Hematopoietic multipotent progenitor cell treated with erythropoietin and hydrocortisone succinate and interleukin-3 and kit ligand, for 4 days (in vitro differentiated cells): ENCODE measurements around the gene KMT2B.

ENCODE experiments used
- DNase-seq: peaks from one replicate; pipeline ENCODE4 v3.0.0-alpha.2; 2015

The KMT2B gene

GRCh38 chr19:35727053-35727955, 9.5 kb downstream of the KMT2B start:
- DNase-seq: no peak

- no peak for DNase-seq
Measured at GRCh38 chr19:35727956-35728706, 10.3 kb downstream of the KMT2B start.

DNA sequence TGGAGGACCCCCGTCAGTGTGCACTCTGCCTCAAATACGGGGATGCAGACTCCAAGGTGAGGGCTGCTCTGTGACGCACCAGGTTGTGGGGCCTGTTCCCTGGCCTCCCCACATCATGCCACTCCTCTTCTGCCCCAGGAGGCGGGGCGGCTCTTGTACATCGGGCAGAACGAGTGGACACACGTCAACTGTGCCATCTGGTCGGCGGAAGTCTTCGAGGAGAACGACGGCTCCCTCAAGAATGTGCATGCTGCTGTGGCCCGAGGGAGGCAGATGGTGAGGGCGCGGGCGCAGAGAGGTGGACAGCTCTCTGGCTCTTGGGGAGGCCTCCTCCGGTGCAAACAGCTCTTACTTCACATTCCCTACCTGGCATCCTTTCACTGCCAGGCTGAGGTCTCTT, 11.2 kb downstream of the KMT2B start:
- no peak for DNase-seq

DNA sequence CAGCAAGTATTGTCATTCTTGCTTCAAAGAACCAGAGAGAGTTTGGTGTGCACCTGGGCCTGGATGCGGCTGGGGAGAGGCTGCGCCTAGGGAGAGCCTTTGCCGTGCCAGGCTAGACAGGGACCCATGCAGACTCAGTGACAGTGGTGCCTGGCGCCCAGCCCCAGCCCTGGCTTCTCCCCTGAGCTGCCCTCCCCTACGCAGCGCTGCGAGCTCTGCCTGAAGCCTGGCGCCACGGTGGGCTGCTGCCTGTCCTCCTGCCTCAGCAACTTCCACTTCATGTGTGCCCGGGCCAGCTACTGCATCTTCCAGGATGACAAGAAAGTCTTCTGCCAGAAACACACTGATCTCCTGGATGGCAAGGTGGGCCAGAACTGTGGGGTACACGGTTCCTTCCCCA, 12.0 kb downstream of the KMT2B start:
- DNase-seq: no peak

GRCh38 chr19:35730326-35730725, 12.5 kb downstream of the KMT2B start:
- DNase-seq: no peak

DNA sequence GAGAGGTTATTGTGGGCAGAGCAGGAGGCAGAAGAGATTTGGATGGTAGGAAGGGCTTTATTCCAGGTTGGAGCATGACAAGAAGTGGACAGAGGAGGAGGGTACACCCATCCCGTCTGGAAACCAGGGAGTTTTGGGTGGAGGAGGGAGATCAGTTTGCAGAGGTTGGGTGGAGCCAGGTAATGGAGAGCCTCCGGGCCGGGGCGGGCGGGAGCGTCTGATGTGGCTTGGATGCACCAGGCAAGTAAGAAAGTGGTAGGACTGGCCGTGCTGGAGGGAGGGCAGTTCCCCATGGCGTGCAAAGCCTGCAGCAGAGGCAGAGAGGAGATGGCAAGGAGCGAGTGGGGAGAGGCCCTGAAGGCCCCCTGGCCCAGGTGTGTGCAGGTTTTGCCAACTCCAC, 13.6 kb downstream of the KMT2B start:
- DNase-seq: no peak

DNA sequence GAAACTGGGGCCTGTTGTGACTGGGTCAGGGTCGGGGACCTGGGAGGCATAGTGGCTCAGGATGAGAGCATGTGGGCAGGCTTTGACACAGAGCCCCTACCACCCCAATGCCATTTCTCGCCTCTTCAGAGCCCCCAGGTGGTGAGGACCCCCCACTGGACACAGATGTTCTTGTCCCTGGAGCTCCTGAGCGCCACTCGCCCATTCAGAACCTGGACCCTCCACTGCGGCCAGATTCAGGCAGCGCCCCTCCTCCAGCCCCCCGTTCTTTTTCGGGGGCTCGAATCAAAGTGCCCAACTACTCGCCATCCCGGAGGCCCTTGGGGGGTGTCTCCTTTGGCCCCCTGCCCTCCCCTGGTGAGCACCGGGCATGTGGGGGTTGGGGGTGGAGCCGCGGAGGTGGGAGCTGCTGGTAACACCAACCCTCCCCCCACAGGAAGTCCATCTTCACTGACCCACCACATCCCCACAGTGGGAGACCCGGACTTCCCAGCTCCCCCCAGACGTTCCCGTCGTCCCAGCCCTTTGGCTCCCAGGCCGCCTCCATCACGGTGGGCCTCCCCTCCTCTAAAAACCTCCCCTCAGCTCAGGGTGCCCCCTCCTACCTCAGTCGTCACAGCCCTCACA, 14.1 kb downstream of the KMT2B start:
- no peak for DNase-seq

DNA sequence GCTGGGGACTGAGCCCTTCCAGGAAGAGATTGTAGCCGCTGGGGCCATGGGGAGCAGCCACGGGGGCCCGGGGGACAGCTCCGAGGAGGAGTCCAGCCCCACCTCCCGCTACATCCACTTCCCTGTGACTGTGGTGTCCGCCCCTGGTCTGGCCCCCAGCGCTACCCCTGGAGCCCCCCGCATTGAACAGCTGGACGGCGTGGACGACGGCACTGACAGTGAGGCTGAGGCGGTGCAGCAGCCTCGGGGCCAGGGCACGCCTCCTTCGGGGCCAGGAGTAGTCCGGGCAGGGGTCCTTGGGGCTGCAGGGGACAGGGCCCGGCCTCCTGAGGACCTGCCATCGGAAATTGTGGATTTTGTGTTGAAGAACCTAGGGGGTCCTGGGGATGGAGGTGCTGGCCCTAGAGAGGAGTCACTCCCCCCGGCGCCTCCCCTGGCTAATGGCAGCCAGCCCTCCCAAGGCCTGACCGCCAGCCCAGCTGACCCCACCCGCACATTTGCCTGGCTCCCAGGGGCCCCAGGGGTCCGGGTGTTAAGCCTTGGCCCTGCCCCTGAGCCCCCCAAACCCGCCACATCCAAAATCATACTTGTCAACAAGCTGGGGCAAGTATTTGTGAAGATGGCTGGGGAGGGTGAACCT, 14.9 kb downstream of the KMT2B start:
- DNase-seq: no peak

DNA sequence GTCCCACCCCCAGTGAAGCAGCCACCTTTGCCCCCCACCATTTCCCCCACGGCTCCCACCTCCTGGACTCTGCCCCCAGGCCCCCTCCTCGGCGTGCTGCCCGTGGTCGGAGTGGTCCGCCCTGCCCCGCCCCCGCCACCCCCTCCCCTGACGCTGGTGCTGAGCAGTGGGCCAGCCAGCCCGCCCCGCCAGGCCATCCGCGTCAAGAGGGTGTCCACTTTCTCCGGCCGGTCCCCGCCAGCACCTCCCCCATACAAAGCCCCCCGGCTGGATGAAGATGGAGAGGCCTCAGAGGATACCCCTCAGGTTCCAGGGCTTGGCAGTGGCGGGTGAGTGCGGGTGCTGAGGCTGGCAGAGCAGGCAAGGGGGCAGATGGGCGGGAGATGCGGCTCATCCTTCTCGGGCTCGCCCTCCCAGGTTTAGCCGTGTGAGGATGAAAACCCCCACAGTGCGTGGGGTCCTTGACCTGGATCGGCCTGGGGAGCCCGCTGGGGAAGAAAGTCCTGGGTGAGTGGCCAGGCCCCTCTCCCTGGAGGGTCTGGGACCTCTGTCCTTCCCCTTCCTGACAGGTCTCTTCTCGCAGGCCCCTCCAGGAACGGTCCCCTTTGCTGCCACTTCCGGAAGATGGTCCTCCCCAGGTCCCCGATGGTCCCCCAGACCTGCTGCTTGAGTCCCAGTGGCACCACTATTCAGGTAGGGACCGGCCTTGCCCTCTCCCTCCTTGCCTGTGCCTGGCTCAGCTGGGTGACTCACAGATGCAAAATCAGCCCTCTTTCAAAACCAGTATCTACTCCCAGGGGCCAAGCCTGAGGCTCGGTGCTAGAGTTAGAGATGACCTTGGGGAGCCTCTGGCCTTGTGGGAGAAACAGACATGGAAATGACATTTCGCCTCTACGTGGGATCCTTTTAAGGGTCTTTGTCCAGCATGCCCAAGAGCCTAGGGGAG, 15.7 kb downstream of the KMT2B start:
- DNase-seq: no peak

DNA sequence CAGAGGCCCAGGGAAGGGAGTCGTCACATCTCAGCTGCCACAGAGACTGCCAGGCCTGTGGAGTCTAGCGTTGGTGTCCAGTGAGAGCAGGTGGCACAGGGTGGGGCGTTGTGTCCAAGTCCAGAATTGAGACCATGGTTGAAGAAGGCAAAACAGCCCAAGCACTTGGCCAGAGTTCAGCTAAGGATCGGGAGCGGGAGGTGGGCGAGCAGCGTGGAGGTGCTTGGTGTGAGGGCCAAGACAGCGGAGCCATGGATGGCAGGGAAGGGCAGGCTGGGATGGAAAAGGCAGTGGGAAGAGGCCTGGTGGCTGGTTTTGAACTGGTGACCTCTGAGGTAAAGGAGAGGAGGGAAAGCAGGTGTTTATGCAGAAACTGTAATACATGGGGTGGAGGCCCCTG, 16.5 kb downstream of the KMT2B start:
- no peak for DNase-seq

DNA sequence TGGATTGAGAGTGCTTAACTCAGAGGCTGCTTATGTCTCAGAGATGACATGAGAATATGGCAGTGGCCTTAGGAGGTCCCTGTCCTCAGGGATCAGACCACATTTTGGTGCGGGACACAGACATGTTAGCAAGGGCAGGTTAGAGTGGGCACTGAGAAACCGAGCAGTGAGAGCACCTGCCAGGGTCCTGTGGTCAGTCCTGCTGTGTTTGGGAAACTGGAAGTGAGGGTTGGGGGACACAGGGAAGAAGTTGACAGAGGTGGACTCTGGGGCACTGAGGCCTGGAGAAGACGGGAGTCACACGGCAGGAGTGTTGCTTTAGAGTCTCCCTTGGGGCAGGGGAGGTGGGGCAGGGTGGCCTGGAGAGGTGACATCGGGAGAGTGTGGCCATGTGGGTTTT, 17.1 kb downstream of the KMT2B start:
- DNase-seq: no peak

- no peak for DNase-seq
Measured at GRCh38 chr19:35736913-35737886, 19.4 kb downstream of the KMT2B start.

GRCh38 chr19:35738021-35738886, 20.5 kb downstream of the KMT2B start:
- no peak for DNase-seq

DNA sequence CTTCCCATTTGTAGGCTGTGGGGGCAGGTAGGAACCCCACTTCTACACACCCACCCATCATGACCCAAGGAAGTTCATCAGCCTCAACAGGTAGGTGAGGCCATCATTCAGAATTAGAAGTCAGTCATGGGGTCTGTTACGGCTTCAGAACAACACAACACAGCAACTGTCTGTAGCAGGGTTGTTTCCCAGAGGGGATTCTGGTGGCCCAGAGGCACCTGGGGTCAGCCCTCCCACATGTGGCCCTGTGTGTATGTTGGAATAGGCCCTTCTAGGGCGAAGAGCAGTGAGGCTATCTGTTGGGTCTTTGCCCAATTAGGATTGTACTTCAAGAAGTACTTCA, 21.1 kb downstream of the KMT2B start:
- DNase-seq: no peak

- no peak for DNase-seq
Measured at GRCh38 chr19:35739275-35740107, 21.7 kb downstream of the KMT2B start.

DNA sequence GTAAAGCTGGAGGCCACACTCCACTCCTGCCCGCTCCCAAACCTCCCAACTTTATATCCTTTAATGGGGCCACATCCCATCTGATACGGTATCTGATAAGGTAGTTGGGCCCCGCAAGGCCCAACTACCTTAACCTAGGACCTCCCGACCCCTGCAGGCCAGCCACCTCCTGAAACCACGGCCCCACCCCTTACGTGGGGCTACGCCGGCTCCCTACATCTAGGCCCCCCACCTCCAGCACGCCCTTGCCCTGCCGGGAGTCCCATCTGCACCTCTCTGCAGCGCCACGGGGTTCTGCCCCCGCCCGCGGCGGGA, 22.3 kb downstream of the KMT2B start:
- DNase-seq: no peak

GRCh38 chr19:35740423-35741202, 22.8 kb downstream of the KMT2B start:
- DNase-seq: peak; percentile 100

- DNase-seq: no peak
Measured at GRCh38 chr19:35741203-35741515, 23.4 kb downstream of the KMT2B start.
